ENCODE measurements around the gene CDK2AP2.

The CDK2AP2 gene

GRCh38 chr11:67458266-67458665 lies 49.7 kb downstream of the CDK2AP2 start:
- TF ChIP-seq JUND (IDR thresholded peaks at IDR 0.05; ENCODE audit: low read depth), result no peak
- in situ Hi-C loops (cut with HindIII; ENCODE audit: low pct_unique_long_range_greater_than_20kb, low sequenced_read_pairs), result no loop called here

GRCh38 chr11:67457453-67457852 lies 50.5 kb downstream of the CDK2AP2 start:
- TF ChIP-seq JUND (IDR thresholded peaks at IDR 0.05; ENCODE audit: low read depth), result no peak
- in situ Hi-C loops (cut with HindIII; ENCODE audit: low pct_unique_long_range_greater_than_20kb, low sequenced_read_pairs), result no loop called here
- DNase-seq (ENCODE audit: low read depth in 1 of 2, low spot score in 1 of 2), result no peak

More at GRCh38 chr11:67458266-67458665, 49.7 kb downstream of the CDK2AP2 start:
- no peak for DNase-seq (ENCODE audit: low read depth in 1 of 2, low spot score in 1 of 2)

All from T47D (cell line).